Measurements from ENCODE around the gene MAGI2.

Gene MAGI2

GRCh38 chr7:78130446-78131215 is 1322.8 kb downstream of the MAGI2 start:
- H3K4me3 ChIP-seq (ENCODE audit: low read depth, low read length), result no peak overlapping the region

DNA sequence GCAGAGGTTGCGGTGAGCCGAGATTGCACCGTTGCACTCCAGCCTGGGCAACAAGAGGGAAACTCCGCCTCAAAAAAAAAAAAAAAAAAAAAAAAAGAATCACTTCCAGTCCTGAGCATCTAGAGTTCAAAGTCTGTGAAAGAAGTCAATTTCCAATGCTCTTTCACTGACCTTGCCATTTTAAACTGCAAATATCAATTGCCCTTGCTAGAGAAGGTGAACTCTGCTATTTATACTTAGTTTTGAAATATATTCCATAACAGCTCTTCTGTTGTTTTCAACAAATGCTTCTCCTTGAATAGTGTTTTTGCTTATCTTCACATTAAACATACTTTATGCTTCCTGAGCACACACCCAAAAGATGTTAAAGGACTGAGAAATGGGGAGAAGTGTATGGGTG is 1323.6 kb downstream of the MAGI2 start:
- H3K4me3 ChIP-seq (ENCODE audit: low read depth, low read length), result no peak overlapping the region

GRCh38 chr7:78127009-78127408 is 1326.5 kb downstream of the MAGI2 start:
- no peak overlapping the region for H3K4me3 ChIP-seq (ENCODE audit: low read depth, low read length)

DNA sequence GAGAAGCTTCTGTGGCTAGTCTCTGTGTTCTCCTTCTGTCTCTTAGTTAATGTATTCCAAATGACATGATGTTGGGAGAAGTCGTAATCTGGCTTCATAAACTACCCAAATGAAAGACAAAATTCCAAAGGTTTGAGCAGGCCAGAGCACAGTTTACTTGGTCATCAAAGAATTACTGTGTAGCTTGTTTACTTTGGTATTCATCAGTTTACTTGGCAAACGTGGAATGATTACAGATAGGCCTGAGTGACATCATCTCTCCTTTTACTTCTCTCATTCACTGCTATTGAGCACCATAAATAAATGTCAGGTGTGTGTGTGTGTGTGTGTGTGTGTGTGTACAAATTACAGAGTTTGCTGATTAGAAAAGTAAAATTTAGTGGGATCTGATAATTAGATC is 1327.6 kb downstream of the MAGI2 start:
- no peak overlapping the region for H3K4me3 ChIP-seq (ENCODE audit: low read depth, low read length)

- no peak overlapping the region for H3K4me3 ChIP-seq (ENCODE audit: low read depth, low read length)
These were observed 1329.3 kb downstream of the MAGI2 start for GRCh38 chr7:78124216-78124615.

DNA sequence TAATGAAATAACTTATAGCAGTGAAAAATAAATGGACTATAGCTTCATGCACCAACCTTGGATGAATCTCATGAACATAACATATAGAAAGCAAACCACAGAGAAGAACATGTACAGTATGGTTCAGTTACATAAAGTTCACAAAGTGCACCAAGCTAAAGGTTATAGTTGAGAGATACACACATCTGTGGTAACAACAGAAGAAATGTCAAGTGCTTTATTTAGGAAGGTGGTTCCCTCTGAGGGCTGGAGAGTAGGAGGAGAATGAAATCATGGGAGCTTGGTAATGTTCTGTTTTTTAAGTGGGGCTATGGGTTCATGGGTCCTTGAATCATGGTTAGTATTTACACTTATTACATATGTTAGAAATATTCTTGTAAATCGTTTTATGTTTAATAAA is 1331.6 kb downstream of the MAGI2 start:
- no peak overlapping the region for H3K4me3 ChIP-seq (ENCODE audit: low read depth, low read length)

DNA sequence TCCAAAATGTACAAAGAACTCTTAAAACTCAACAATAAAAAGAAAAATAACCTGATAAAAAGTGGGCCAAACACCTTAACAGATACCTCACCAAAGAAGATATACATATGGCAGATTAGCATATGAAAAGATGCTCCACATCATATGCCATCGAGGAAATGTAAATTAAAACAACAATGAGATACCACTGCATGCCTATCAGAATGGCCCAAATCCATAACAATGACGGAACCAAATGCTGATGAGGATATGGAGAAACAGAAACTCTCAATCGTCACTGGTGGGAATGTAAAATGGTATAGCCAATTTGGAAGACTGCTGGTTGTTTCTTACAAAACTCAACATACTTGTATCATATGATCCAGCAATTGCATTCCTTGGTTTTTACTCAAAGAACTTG is 1335.0 kb downstream of the MAGI2 start:
- H3K4me3 ChIP-seq (ENCODE audit: low read depth, low read length), result no peak overlapping the region

DNA sequence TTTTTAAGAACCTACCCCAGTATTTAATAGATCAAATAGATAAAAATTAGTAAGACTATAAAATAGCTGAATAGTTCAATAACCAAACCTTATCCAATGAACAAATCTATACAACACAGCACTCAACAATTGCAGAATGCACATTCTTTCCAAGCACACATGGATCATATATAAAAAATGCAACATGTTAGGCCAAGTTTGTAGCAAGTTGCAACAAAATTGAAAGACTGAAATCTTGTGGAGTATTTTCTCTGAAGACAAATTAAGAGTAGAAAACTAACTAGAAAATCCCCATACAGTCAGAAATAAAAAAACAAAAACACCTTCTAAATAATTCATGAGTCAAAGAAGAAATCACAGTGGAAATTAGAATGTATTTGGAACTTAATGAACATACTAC is 1337.6 kb downstream of the MAGI2 start:
- H3K4me3 ChIP-seq (ENCODE audit: low read depth, low read length), result no peak overlapping the region

DNA sequence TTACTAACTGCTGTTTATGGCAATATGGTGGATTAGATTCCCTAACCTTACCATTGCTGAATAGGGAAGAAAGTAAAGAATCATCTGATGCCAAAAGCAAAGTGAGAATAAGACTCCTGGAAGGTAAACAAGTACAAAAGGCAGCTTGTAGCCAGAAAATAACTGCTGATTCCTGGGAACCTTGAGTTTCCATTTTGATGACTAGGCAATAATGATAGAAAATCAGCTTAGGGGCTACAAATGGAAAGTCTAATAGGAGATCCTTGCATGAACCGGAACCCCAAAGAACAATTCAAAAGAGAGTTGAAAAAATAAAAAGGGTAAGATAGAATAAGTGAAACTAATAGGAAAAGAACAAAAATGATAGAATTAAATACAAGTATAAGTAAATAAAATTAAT is 1338.5 kb downstream of the MAGI2 start:
- H3K4me3 ChIP-seq (ENCODE audit: low read depth, low read length), result no peak overlapping the region

- no peak overlapping the region for H3K4me3 ChIP-seq (ENCODE audit: low read depth, low read length)
These were observed 1341.0 kb downstream of the MAGI2 start for GRCh38 chr7:78112488-78112887.

GRCh38 chr7:78111386-78111785 is 1342.1 kb downstream of the MAGI2 start:
- H3K4me3 ChIP-seq (ENCODE audit: low read depth, low read length), result no peak overlapping the region

DNA sequence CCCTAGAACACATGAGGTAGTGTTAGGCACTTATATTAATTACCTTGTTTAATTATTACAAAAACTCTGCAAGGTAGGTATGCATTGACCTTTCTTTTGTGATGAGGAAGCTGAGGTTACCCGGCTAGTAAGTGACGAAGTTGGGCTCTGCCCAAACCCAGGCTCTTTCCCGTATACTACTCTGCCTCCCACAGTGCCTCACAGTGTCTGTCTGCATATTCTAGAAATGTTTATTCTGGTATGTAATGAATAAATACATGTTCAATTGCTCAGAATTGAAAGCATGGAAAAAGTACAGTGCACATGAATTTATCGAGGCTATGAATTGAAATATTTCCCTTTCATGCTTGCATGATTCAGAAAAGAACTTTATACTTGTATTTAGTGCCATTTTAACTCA is 1350.0 kb downstream of the MAGI2 start:
- no peak overlapping the region for H3K4me3 ChIP-seq (ENCODE audit: low read depth, low read length)

DNA sequence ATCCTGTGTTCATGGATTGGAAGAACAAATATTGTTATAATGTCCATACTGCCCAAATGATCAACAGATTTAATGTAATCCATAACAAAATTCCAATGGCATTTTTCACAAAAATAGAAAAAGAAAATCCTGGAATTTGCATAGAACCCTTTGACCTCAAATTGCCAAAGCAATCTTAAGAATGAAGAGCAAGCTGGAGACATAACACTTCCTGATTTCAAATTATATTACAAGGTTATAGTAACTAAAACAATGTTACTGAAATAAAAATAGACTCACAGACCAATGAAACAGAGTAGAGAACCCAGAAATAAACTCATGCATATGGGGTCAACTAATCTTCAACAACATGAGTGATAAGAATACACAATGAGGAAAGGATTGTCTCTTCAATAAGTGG is 1352.4 kb downstream of the MAGI2 start:
- H3K4me3 ChIP-seq (ENCODE audit: low read depth, low read length), result no peak overlapping the region

DNA sequence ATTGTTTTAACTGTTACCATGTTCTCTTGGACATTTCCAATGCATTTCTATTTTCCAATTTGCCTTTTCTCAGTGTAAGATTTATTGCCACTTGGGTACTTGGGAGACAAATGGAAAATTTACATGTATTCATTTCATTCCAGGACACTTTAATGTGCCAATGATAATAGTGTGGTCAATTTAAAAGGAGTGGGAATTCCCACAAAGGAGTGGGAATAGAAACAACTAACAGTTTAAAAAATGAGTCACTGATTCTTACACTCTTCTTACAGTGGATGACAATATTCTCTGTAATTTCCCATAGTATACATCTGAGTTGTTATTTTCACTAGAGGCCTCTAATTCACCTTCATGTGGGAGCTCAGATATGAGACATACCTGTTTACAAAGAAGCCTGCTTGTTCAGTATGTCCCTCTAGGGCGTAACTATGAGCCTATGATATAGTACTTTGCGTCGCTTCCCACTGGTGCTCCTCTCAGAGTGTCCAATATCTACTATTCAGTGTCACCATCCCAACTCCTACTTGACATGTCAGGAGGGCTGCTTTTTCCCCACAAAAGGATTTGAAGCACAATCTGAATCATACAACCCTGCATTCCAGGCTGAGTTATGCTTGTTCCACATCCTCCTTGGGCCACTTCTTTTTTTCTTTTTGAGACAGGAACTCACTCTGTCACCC is 1353.6 kb downstream of the MAGI2 start:
- no peak overlapping the region for H3K4me3 ChIP-seq (ENCODE audit: low read depth, low read length)

DNA sequence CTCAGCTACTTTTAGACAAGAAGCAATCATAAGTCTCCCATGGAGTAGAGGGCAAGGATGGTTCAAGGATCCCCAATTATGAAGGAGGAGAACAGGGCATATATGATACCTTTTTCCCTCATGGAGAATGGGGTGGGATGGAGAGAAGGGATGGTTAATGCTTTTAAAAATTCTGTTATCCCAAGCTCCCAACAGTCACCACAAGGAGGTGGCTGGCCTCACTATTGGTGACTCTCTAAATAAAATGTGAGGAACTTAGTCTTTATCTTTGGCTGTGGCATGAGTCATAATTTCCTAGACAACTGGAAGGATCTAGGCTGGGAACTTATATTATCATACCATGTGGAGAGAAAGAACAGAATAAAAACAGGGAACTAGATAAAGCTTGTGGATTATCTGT is 1357.9 kb downstream of the MAGI2 start:
- H3K4me3 ChIP-seq (ENCODE audit: low read depth, low read length), result no peak overlapping the region

DNA sequence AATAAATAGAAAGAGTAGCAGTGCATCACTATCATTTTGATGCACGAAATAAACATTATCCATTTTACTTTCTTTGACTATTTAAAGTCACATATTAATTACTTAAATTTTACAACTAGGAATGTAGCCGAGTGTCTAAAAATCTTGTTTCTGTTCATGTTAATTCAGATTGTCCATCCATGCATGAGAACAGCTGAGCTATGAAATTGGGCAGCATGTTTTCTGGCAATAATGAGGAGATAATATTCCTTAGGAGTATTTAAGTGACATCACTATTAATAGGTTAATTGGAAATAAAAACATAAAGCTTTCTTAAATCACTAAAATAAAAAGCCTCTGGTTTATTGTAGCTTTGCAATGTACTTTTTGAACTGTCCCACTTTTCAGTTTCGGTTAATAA is 1361.1 kb downstream of the MAGI2 start:
- H3K4me3 ChIP-seq (ENCODE audit: low read depth, low read length), result no peak overlapping the region

GRCh38 chr7:78090616-78091015 is 1362.9 kb downstream of the MAGI2 start:
- no peak overlapping the region for H3K4me3 ChIP-seq (ENCODE audit: low read depth, low read length)

- H3K4me3 ChIP-seq (ENCODE audit: low read depth, low read length), result no peak overlapping the region
These were observed 1369.9 kb downstream of the MAGI2 start for GRCh38 chr7:78083476-78084120.

GRCh38 chr7:78082556-78082955 is 1370.9 kb downstream of the MAGI2 start:
- H3K4me3 ChIP-seq (ENCODE audit: low read depth, low read length), result no peak overlapping the region

DNA sequence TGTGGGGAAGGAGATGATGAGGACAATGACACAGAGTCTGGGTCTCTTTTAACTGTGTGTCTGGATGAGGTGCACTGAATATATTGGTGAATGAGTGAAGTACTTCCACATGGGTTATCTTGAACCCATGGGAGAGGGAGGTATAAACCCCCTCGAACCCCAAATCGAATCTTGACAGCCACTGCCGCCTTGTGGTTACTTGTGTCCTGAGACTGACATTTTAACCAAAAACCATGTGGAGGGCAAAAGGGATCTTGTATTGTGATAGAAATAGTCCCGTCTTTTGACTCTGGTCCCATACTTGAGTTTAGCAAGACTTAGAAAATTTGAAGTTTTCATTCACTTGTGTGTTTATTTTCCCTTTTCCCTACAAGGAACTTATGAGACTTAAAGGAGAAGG is 1371.6 kb downstream of the MAGI2 start:
- no peak overlapping the region for H3K4me3 ChIP-seq (ENCODE audit: low read depth, low read length)

- H3K4me3 ChIP-seq (ENCODE audit: low read depth, low read length), result no peak overlapping the region
These were observed 1372.1 kb downstream of the MAGI2 start for GRCh38 chr7:78081344-78081743.

- H3K4me3 ChIP-seq (ENCODE audit: low read depth, low read length), result no peak overlapping the region
These were observed 1372.7 kb downstream of the MAGI2 start for GRCh38 chr7:78080811-78081210.
